HFFc6 (cell line): ENCODE data around the gene CDX2. TPM values are rescaled to one million over a fixed set of nuclear protein-coding genes. Genes with fewer than 3 reads are reported as not detected.

Experiments
- DNase-seq: peaks from one replicate; pipeline ENCODE4 v3.0.0-alpha.2; 2018
- H3K27ac Mint-ChIP-seq: 2 replicates; pipeline ENCODE4 v1.8.0; 2020; ENCODE audit warnings: mild to moderate bottlenecking, mixed read lengths
- H3K27me3 Mint-ChIP-seq: 2 replicates; pipeline ENCODE4 v1.8.0; 2021; ENCODE audit warnings: mild to moderate bottlenecking, moderate library complexity, mixed read lengths; ENCODE audit not compliant: insufficient read depth
- H3K36me3 Mint-ChIP-seq: 2 replicates; pipeline ENCODE4 v1.8.0; 2021; ENCODE audit warnings: low read depth, mixed read lengths
- H3K4me1 Mint-ChIP-seq: 2 replicates; pipeline ENCODE4 v1.8.0; 2020; ENCODE audit warnings: low read depth, mixed read lengths
- H3K4me3 Mint-ChIP-seq: 2 replicates; pipeline ENCODE4 v1.8.0; 2020; ENCODE audit warnings: mild to moderate bottlenecking, moderate library complexity, mixed read lengths
- H3K9me3 Mint-ChIP-seq: 2 replicates; pipeline ENCODE4 v1.8.0; 2020; ENCODE audit warnings: mild to moderate bottlenecking, mixed read lengths
- CTCF ChIP-seq: fragments of 200-600 bp; sonication (generic); IDR thresholded peaks from 2 replicates; pipeline ENCODE4 v1.5.0; 2021; ENCODE audit warnings: antibody characterized with exemption, mild to moderate bottlenecking
- total RNA-seq, 6 experiments: library from RNA; stranded (reverse); fragmentation: NEBNext Ultra II Directional; extraction: Animal tissue kit (Norgen Biotek cat#: 25700); gene quantifications; 2 replicates in 1 of 6; 3 replicates in 5 of 6; pipeline ENCODE4 v1.2.3, GENCODE V29; 2021

The CDX2 gene
- total RNA-seq, 6 experiments from 2014 or later, result not detected

- Mint-ChIP-seq H3K4me1 (no peaks in the 10 kb centered on the region), H3K36me3 (no peaks in the 10 kb centered on the region)
Observed at GRCh38 chr13:27913160-27913559, 56.0 kb downstream of the CDX2 start.

GRCh38 chr13:27911521-27911920 is 57.6 kb downstream of the CDX2 start:
- no peaks in the 10 kb centered on the region for H3K9me3 Mint-ChIP-seq
- peaks cover 34% of the 10 kb centered on the region for H3K27me3 Mint-ChIP-seq
- TF ChIP-seq CTCF, result no peak
- H3K36me3 Mint-ChIP-seq, result no peaks in the 10 kb centered on the region
- H3K4me1 Mint-ChIP-seq, result no peaks in the 10 kb centered on the region
- no peak overlapping the region for H3K27ac Mint-ChIP-seq
- H3K4me3 Mint-ChIP-seq, result no peak overlapping the region
- no peak for DNase-seq

More at GRCh38 chr13:27913160-27913559, 56.0 kb downstream of the CDX2 start:
- Mint-ChIP-seq H3K9me3 (no peaks in the 10 kb centered on the region), H3K4me3 (no peak overlapping the region), H3K27ac (no peak overlapping the region), H3K27me3 (peaks cover 41% of the 10 kb centered on the region)
- no peak for TF ChIP-seq CTCF
- DNase-seq, result no peak

Other genes starting within 250 kb of the CDX2 start
- not detected for gene GSX1, start 176.8 kb downstream of the CDX2 start, total RNA-seq
- gene PDX1, start 49.3 kb downstream of the CDX2 start, total RNA-seq, result not detected
- not detected for gene URAD, start 19.4 kb upstream of the CDX2 start, total RNA-seq
- not detected for gene FLT3, start 131.3 kb upstream of the CDX2 start, total RNA-seq
- 10 to 100 TPM; 16.9 to 20.2 (median 18.0) TPM for gene PAN3, start 169.2 kb upstream of the CDX2 start, total RNA-seq